ENCODE measurements around the gene EYS.
"Not testable (repeated sequence)": the region's sequence is repeated elsewhere in the genome, so short reads cannot be mapped to it uniquely, and the experiment has no call there.

The EYS gene

DNA sequence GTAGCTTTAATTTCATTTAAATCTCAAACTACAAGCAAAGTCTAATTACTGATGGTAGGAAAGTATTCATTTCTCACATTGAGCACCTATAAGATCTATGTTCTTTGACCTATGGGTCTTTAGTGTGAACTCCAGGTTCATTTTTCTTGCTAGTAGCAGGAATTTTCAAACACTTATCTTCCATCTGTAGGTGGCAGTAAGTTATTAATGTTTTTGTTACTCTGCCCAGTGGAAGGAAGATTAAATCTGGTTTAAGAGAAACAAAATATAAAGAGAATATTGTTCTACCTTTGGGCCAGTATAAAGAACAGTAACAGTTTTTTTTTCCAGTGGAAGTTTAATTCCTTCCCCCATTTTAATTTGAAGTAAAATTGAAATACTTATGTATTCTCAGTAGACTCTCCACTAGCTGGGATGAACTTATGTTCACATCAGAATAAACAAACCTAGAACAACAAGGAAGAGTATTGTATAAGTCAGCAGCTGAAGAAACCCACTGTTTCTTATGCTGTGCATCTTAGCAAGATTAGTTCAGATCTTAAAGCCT is 1743.2 kb downstream of the EYS start:
- DNase-seq (ENCODE audit: low spot score) = no peak

DNA sequence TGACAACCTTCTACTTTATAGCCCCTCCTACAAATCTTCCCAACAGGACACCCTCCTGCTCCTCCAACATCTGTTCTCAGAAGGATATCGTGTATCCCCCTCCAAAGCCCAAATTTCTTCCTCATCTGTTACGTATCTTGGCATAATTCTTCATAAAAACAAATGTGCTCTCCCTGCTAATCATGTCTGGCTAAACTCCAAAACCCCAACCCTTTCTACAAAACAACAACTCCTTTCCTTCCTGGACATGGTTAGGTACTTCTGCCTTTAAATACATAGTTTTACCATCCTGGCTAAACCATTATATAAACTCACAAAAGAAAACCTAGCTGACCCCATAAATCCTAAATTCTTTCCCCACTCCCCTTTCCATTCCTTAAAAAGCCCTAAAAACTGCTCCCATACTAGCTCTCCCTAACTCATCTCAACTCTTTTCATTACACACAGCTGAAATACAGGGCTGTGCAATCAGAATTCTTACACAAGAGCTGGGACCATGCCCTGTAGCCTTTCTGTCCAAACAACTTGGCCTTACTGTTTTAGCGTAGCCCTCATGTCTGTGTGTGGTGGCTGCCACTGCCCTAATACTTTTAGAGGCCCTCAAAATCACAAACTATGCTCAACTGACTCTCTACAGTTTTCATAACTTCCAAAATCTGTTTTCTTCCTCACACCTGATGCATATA is 1753.5 kb downstream of the EYS start:
- not testable (repeated sequence) for DNase-seq (ENCODE audit: low spot score)

DNA sequence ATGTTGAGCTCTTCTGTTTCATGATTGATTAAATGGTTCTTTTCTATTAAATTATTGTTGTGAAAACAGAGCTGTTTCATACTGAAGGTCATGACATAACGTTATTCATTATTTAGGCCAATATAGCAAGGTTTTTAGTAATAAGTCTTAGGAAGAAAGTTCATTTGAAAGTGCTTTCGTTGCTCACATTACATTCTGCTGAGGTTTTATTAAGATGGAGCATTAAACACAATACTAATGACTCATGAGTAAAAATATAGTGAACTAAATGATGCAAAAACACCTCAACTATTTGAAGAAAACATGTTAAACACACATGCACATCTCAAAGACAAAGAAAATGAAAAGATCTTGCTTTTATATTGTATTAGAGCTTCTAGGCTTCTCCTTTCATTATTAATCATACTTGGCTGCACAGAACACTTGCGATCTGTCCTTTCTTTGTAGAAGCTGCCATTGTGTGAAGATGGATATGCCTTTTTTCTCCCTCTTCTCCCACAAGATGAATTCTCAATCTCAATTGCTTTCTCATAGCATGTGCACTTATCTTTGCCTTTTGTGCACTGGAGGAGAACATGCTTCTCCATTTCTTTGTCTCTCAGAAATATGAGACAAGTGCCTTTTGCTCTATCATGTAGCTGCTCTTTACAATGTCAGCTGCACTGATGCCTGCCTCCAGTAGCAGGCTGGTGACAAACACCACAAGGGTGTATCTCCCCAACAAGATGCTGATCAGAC is 1759.1 kb downstream of the EYS start:
- no peak for DNase-seq (ENCODE audit: low spot score)

- DNase-seq (ENCODE audit: low spot score) = no peak
Observed at GRCh38 chr6:63945987-63946386, 1761.0 kb downstream of the EYS start.

GRCh38 chr6:63943826-63944225 is 1763.2 kb downstream of the EYS start:
- no peak for DNase-seq (ENCODE audit: low spot score)

DNA sequence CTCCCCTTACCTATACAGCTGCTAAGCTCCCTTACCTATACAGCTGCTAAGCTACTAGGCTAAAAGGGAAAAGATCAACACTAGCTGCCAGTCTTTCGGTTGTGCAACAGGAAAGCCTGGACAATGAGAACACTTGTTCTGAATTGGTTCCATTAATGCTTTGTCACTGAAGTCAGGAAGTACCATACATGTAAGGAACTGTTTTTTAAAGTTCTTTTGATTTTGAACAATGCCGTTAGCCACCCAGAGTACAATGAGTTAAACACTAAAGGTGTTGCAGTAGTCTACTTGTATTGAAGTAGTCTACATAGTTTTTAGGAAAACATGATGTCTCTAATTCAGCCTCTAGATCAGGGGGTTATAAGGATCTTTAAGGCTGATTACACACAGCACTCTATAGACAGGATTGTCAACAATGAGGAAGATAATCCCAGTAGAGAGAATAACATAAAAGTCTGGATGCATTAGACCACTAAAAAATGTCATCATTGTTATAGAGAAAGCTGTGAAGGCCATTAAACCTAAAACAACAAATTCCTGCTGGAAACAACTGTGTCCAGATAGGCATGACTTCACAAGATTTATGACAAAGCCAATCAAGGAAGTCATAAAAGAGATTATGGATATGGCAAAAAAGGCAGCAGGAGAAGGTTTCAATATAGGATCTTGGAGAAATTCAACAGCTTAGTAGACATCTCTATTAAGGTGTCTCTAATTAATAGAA is 1765.1 kb downstream of the EYS start:
- DNase-seq (ENCODE audit: low spot score) = no peak

DNA sequence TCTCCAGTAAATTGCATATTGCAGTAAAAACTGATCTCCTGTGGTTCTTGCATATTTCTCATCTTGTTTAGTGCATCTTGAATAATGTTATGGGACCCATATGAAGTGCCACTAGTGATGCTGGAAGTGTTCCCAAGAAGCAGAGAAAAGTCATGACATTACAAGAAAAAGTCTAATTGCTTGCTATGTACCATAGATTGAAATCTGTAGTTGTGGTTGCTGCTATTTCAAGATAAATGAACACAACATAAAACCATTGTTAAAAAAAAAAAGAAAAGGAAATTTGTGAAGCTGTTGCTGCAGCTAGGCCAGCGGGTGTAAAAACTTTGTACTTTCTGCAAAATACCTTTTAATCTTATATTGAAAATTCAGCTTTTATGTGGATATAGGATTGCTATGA is 1767.0 kb downstream of the EYS start:
- no peak for DNase-seq (ENCODE audit: low spot score)

- no peak for DNase-seq (ENCODE audit: low spot score)
Observed at GRCh38 chr6:63936399-63936798, 1770.6 kb downstream of the EYS start.

- no peak for DNase-seq (ENCODE audit: low spot score)
Observed at GRCh38 chr6:63935732-63936131, 1771.3 kb downstream of the EYS start.

GRCh38 chr6:63933948-63934347 is 1773.1 kb downstream of the EYS start:
- not testable (repeated sequence) for DNase-seq (ENCODE audit: low spot score)

GRCh38 chr6:63930848-63931247 is 1776.2 kb downstream of the EYS start:
- DNase-seq (ENCODE audit: low spot score) = no peak

GRCh38 chr6:63929111-63929510 is 1777.9 kb downstream of the EYS start:
- DNase-seq (ENCODE audit: low spot score) = no peak

DNA sequence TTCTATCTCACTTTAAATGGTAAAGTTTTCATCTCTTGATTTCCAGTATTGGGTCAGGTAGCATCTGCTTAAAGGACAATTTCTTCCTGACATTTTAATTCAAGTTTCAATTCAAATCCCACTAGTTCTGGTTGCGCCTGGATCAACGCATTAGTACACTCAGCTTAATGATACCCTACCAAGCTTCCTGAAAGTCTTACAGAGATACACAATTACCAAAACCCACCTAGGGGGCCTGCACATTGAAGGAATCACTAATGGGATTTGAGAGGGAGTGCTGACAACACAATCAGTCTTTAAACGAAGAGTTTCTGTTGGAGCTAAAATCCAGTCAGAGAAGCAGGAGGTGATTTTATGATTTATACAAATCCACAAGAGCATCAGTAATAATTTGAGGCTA is 1778.4 kb downstream of the EYS start:
- no peak for DNase-seq (ENCODE audit: low spot score)

GRCh38 chr6:63926950-63927927 is 1779.8 kb downstream of the EYS start:
- DNase-seq (ENCODE audit: low spot score) = no peak

- DNase-seq (ENCODE audit: low spot score) = no peak
Observed at GRCh38 chr6:63926258-63926780, 1780.7 kb downstream of the EYS start.

- DNase-seq (ENCODE audit: low spot score) = peak; percentile 24
Observed at GRCh38 chr6:63923139-63923739, 1783.8 kb downstream of the EYS start.

GRCh38 chr6:63919556-63920110 is 1787.4 kb downstream of the EYS start:
- no peak for DNase-seq (ENCODE audit: low spot score)

GRCh38 chr6:63912887-63913286 is 1794.1 kb downstream of the EYS start:
- no peak for DNase-seq (ENCODE audit: low spot score)

- peak; percentile 47 for DNase-seq (ENCODE audit: low spot score)
Observed at GRCh38 chr6:63910863-63911551, 1796.0 kb downstream of the EYS start.

Measured in Ammon's horn (tissue), 1 donor.